ENCODE data around the gene DENND11. TPM values are rescaled to one million over a fixed set of nuclear protein-coding genes. Genes with fewer than 3 reads are reported as not detected.

Gene DENND11
- 10 to 100 TPM; 29.8 to 30.7 TPM for total RNA-seq

- intact Hi-C loops (cut with micrococcal nuclease) = no loop called here
- CTCF ChIA-PET = interaction anchor here (1.0 to 1.2 kb wide), 2 partner anchors 36 to 87 kb away, joined by 3 read pairs; partner anchors contain the start of gene SSBP1
Measured at GRCh38 chr7:141702047-141702567, at the start of gene DENND11. Gene DENND11 (minus strand): TSS chr7:141702166. CDS start chr7:141702153, 13 bp downstream.

GRCh38 chr7:141748396-141748795, 46.4 kb upstream of the DENND11 start:
- H3K27me3 Mint-ChIP-seq (ENCODE audit: low read depth) = no peaks in the 10 kb centered on the region
- CTCF ChIA-PET = interaction anchor here (0.6 kb wide), 1 partner anchor 17 kb away, joined by 4 read pairs; no protein-coding TSS in a partner anchor
- intact Hi-C loops (cut with micrococcal nuclease) = no loop called here

More at GRCh38 chr7:141702047-141702567, at the start of gene DENND11:
- peaks cover 3% of the 10 kb centered on the region for H3K36me3 Mint-ChIP-seq (ENCODE audit: low read depth)
- peak; percentile 46 for DNase-seq
- H3K9me3 Mint-ChIP-seq = no peaks in the 10 kb centered on the region
- peak within 1 kb of the TSS; percentile 76 for H3K4me3 Mint-ChIP-seq
- peaks cover 5% of the 10 kb centered on the region for H3K27me3 Mint-ChIP-seq (ENCODE audit: low read depth)
- H3K4me1 Mint-ChIP-seq (ENCODE audit: low read depth) = peaks cover 40% of the 10 kb centered on the region
- peak within 1 kb of the TSS; percentile 66 for H3K27ac Mint-ChIP-seq

GRCh38 chr7:141744131-141744530, 42.2 kb upstream of the DENND11 start:
- Mint-ChIP-seq H3K4me1 (ENCODE audit: low read depth) (peaks cover 45% of the 10 kb centered on the region), H3K27me3 (ENCODE audit: low read depth) (no peaks in the 10 kb centered on the region), H3K27ac (no peak overlapping the region), H3K36me3 (ENCODE audit: low read depth) (peaks cover 56% of the 10 kb centered on the region), H3K9me3 (no peaks in the 10 kb centered on the region), H3K4me3 (no peak overlapping the region)
- intact Hi-C loops (cut with micrococcal nuclease) = no loop called here
- CTCF ChIA-PET = interaction anchor here (1.2 kb wide), 1 partner anchor 10 kb away, joined by 3 read pairs; no protein-coding TSS in a partner anchor
- no peak for DNase-seq

More at GRCh38 chr7:141748396-141748795, 46.4 kb upstream of the DENND11 start:
- Mint-ChIP-seq H3K27ac (no peak overlapping the region), H3K4me1 (ENCODE audit: low read depth) (peaks cover 9% of the 10 kb centered on the region), H3K9me3 (peaks cover 16% of the 10 kb centered on the region), H3K36me3 (ENCODE audit: low read depth) (peaks cover 71% of the 10 kb centered on the region), H3K4me3 (no peak overlapping the region)
- no peak for DNase-seq

GRCh38 chr7:141742229-141742628, 40.3 kb upstream of the DENND11 start:
- Mint-ChIP-seq H3K36me3 (ENCODE audit: low read depth) (peaks cover 54% of the 10 kb centered on the region), H3K9me3 (no peaks in the 10 kb centered on the region), H3K4me3 (no peak overlapping the region), H3K27me3 (ENCODE audit: low read depth) (no peaks in the 10 kb centered on the region), H3K4me1 (ENCODE audit: low read depth) (peaks cover 46% of the 10 kb centered on the region), H3K27ac (no peak overlapping the region)
- no peak for DNase-seq
- CTCF ChIA-PET = interaction anchor here (0.6 to 1.4 kb wide), 8 partner anchors 12 to 675 kb away, joined by 3 read pairs; no protein-coding TSS in a partner anchor
- intact Hi-C loops (cut with micrococcal nuclease) = no loop called here

GRCh38 chr7:141739250-141739649, 37.3 kb upstream of the DENND11 start:
- Mint-ChIP-seq H3K4me3 (peak overlapping the region; percentile 90), H3K36me3 (ENCODE audit: low read depth) (peaks cover 40% of the 10 kb centered on the region), H3K27ac (peak overlapping the region; percentile 96), H3K27me3 (ENCODE audit: low read depth) (no peaks in the 10 kb centered on the region), H3K4me1 (ENCODE audit: low read depth) (peaks cover 45% of the 10 kb centered on the region), H3K9me3 (no peaks in the 10 kb centered on the region)
- CTCF ChIA-PET = interaction anchor here (0.7 to 6.1 kb wide), 7 partner anchors 11 to 88 kb away, joined by 3 to 52 read pairs (median 3); no protein-coding TSS in a partner anchor
- intact Hi-C loops (cut with micrococcal nuclease) = loop anchor here (2.0 to 10.0 kb wide), 6 partner anchors 566 to 1642 kb away; partner anchors contain the start of genes NDUFB2, TMEM178B and ZYX
- no peak for DNase-seq

GRCh38 chr7:141738592-141739013, 36.6 kb upstream of the DENND11 start:
- H3K36me3 Mint-ChIP-seq (ENCODE audit: low read depth) = peaks cover 34% of the 10 kb centered on the region
- peak overlapping the region; percentile 90 for H3K4me3 Mint-ChIP-seq
- H3K27ac Mint-ChIP-seq = peak overlapping the region; percentile 96
- intact Hi-C loops (cut with micrococcal nuclease) = loop anchor here (1.0 to 10.0 kb wide), 15 partner anchors 37 to 1642 kb away; partner anchors contain the start of genes AGK, BRAF, MRPS33 and NDUFB2
- CTCF ChIA-PET = interaction anchor here (0.6 to 6.1 kb wide), 18 partner anchors 9 to 185 kb away, joined by 3 to 52 read pairs (median 4); partner anchors contain the start of gene WEE2
- H3K9me3 Mint-ChIP-seq = no peaks in the 10 kb centered on the region
- peaks cover 40% of the 10 kb centered on the region for H3K4me1 Mint-ChIP-seq (ENCODE audit: low read depth)
- DNase-seq = no peak
- H3K27me3 Mint-ChIP-seq (ENCODE audit: low read depth) = no peaks in the 10 kb centered on the region

- intact Hi-C loops (cut with micrococcal nuclease) = loop anchor here (1.0 to 10.0 kb wide), 15 partner anchors 37 to 1643 kb away; partner anchors contain the start of genes AGK, BRAF, MRPS33 and NDUFB2
- Mint-ChIP-seq H3K4me3 (peak within 1 kb of the TSS; percentile 90), H3K27ac (peak within 1 kb of the TSS; percentile 96), H3K27me3 (ENCODE audit: low read depth) (no peaks in the 10 kb centered on the region), H3K9me3 (no peaks in the 10 kb centered on the region), H3K36me3 (ENCODE audit: low read depth) (peaks cover 28% of the 10 kb centered on the region), H3K4me1 (ENCODE audit: low read depth) (peaks cover 36% of the 10 kb centered on the region)
- DNase-seq = peak; percentile 95
- CTCF ChIA-PET = interaction anchor here (0.5 to 6.1 kb wide), 28 partner anchors 9 to 1357 kb away, joined by 3 to 52 read pairs (median 4); partner anchors contain the start of genes DENND11 and WEE2
Measured at GRCh38 chr7:141737836-141738591, 36.0 kb upstream of the DENND11 start, which contains the start of gene SSBP1. Gene SSBP1 (plus strand): TSS chr7:141738358. CDS start chr7:141739167, 809 bp downstream.

- CTCF ChIA-PET = interaction anchor here (0.6 to 6.1 kb wide), 24 partner anchors 8 to 1356 kb away, joined by 3 to 52 read pairs (median 4); partner anchors contain the start of genes DENND11 and WEE2
- H3K36me3 Mint-ChIP-seq (ENCODE audit: low read depth) = peaks cover 25% of the 10 kb centered on the region
- H3K27me3 Mint-ChIP-seq (ENCODE audit: low read depth) = no peaks in the 10 kb centered on the region
- H3K27ac Mint-ChIP-seq = peak overlapping the region; percentile 96
- peak; percentile 9 for DNase-seq
- no peaks in the 10 kb centered on the region for H3K9me3 Mint-ChIP-seq
- peaks cover 32% of the 10 kb centered on the region for H3K4me1 Mint-ChIP-seq (ENCODE audit: low read depth)
- intact Hi-C loops (cut with micrococcal nuclease) = loop anchor here (5.0 to 10.0 kb wide), 4 partner anchors 568 to 1068 kb away; partner anchors contain the start of gene TMEM178B
- H3K4me3 Mint-ChIP-seq = peak overlapping the region; percentile 90
Measured at GRCh38 chr7:141737118-141737835, 35.3 kb upstream of the DENND11 start.

- H3K27ac Mint-ChIP-seq = no peak overlapping the region
- CTCF ChIA-PET = interaction anchor here (0.9 to 3.0 kb wide), 3 partner anchors 23 to 77 kb away, joined by 4 to 9 read pairs (median 7); partner anchors contain the start of gene WEE2
Measured at GRCh38 chr7:141731476-141732149, 29.6 kb upstream of the DENND11 start.

GRCh38 chr7:141729020-141729419, 27.1 kb upstream of the DENND11 start:
- no peaks in the 10 kb centered on the region for H3K27me3 Mint-ChIP-seq (ENCODE audit: low read depth)
- no peak overlapping the region for H3K27ac Mint-ChIP-seq
- no peak overlapping the region for H3K4me3 Mint-ChIP-seq
- DNase-seq = no peak
- intact Hi-C loops (cut with micrococcal nuclease) = loop anchor here (10.0 kb wide), 1 partner anchor 1266 kb away; no protein-coding TSS in a partner anchor
- no peaks in the 10 kb centered on the region for H3K4me1 Mint-ChIP-seq (ENCODE audit: low read depth)
- no peaks in the 10 kb centered on the region for H3K9me3 Mint-ChIP-seq
- CTCF ChIA-PET = interaction anchor here (2.3 kb wide), 1 partner anchor 9 kb away, joined by 7 read pairs; the partner anchor contains the start of gene SSBP1
- no peaks in the 10 kb centered on the region for H3K36me3 Mint-ChIP-seq (ENCODE audit: low read depth)

More at GRCh38 chr7:141731476-141732149, 29.6 kb upstream of the DENND11 start:
- H3K27me3 Mint-ChIP-seq (ENCODE audit: low read depth) = no peaks in the 10 kb centered on the region
- intact Hi-C loops (cut with micrococcal nuclease) = loop anchor here (10.0 kb wide), 3 partner anchors 573 to 1073 kb away; no protein-coding TSS in a partner anchor
- no peaks in the 10 kb centered on the region for H3K4me1 Mint-ChIP-seq (ENCODE audit: low read depth)
- no peaks in the 10 kb centered on the region for H3K9me3 Mint-ChIP-seq
- H3K36me3 Mint-ChIP-seq (ENCODE audit: low read depth) = no peaks in the 10 kb centered on the region
- DNase-seq = no peak
- no peak overlapping the region for H3K4me3 Mint-ChIP-seq

- no peak for DNase-seq
- Mint-ChIP-seq H3K27me3 (ENCODE audit: low read depth) (no peaks in the 10 kb centered on the region), H3K9me3 (no peaks in the 10 kb centered on the region), H3K36me3 (ENCODE audit: low read depth) (no peaks in the 10 kb centered on the region), H3K4me3 (no peak overlapping the region), H3K27ac (no peak overlapping the region), H3K4me1 (ENCODE audit: low read depth) (no peaks in the 10 kb centered on the region)
- intact Hi-C loops (cut with micrococcal nuclease) = loop anchor here (10.0 kb wide), 1 partner anchor 1272 kb away; no protein-coding TSS in a partner anchor
- CTCF ChIA-PET = interaction anchor here (1.3 to 2.2 kb wide), 2 partner anchors 16 to 32 kb away, joined by 3 to 11 read pairs; partner anchors contain the start of gene SSBP1
Measured at GRCh38 chr7:141722529-141722928, 20.6 kb upstream of the DENND11 start.
